Heart left ventricle (tissue), 16 donors: ENCODE measurements around the gene LIPC. TPM values are rescaled to one million over a fixed set of nuclear protein-coding genes. Genes with fewer than 3 reads are reported as not detected.

Experiments
- ATAC-seq, 4 donors: fragments of 200-7000 bp; cut with Tn5 transposase; one replicate each; pipeline ENCODE4 v1.9.1; 2020 to 2022; ENCODE audit warnings: moderate library complexity in 4 of 4, mild to moderate bottlenecking in 3 of 4, moderate number of reproducible peaks in 1 of 4
- DNase-seq, 5 donors: peaks; one replicate each; pipeline ENCODE4 v3.0.0-alpha.2; 2020
- H3K27ac ChIP-seq, 12 donors: fragments of 200-600 bp; sonication (generic) in 4 of 12; one replicate each; pipeline versions ENCODE4 v1.5.0 to v1.8.0; 2016 to 2022; ENCODE audit warnings: mild to moderate bottlenecking in 2 of 12
- H3K27me3 ChIP-seq, 9 donors: fragments of 200-600 bp; sonication (generic) in 2 of 9; one replicate each; pipeline versions ENCODE4 v1.5.1 to v1.8.0; 2016 to 2022; ENCODE audit warnings: mild to moderate bottlenecking in 3 of 9
- H3K36me3 ChIP-seq, 9 donors: fragments of 200-600 bp; sonication (generic) in 2 of 9; one replicate each; pipeline versions ENCODE4 v1.5.0 to v1.8.0; 2018 to 2022; ENCODE audit warnings: mild to moderate bottlenecking in 2 of 9
- H3K4me1 ChIP-seq, 12 donors: fragments of 200-600 bp; sonication (generic) in 4 of 12; one replicate each; pipeline versions ENCODE4 v1.5.0 to v1.8.0; 2016 to 2022; ENCODE audit warnings: mild to moderate bottlenecking in 3 of 12
- H3K4me3 ChIP-seq, 12 donors: fragments of 200-600 bp; sonication (generic) in 4 of 12; one replicate each; pipeline versions ENCODE4 v1.5.0 to v1.8.0; 2017 to 2022; ENCODE audit warnings: mild to moderate bottlenecking in 9 of 12, moderate library complexity in 4 of 12
- H3K9me3 ChIP-seq, 12 donors: fragments of 200-600 bp; sonication (generic) in 4 of 12; one replicate each; pipeline versions ENCODE4 v1.5.0 to v1.8.0; 2016 to 2022; ENCODE audit warnings: mild to moderate bottlenecking in 1 of 12
- POLR2A ChIP-seq, 2 donors: fragments of 450-650 bp; IDR thresholded peaks; one replicate each; pipeline ENCODE4 v1.6.1; 2017; ENCODE audit warnings: antibody characterized with exemption in 2 of 2, mild to moderate bottlenecking in 2 of 2, moderate library complexity in 2 of 2
- WGBS, 4 donors: extraction: QIAGEN DNeasy Blood & Tissue Kit in 2 of 4; methylation state at CpG; one replicate each; pipeline versions ENCODE4 v1.1.5 to v1.1.7; 2013 to 2018; 5-methylcytosine and 5-hydroxymethylcytosine counted together
- intact Hi-C, 10 donors: fragments of 100-400 bp; cut with DNase I; formaldehyde crosslinking; loops; one replicate each; pipeline versions ENCODE4 v1.11.1 to v1.14.2; 2022
- polyA plus RNA-seq, 2 donors: library from polyadenylated mRNA; stranded (reverse); fragments of 200-250 nt; gene quantifications; one replicate each; pipeline ENCODE4 v1.2.3, GENCODE V29; 2013
- total RNA-seq, 9 donors: library from RNA; depleted of rRNA in 2 of 9; stranded (reverse); fragments of >200 nt in 2 of 9; fragmentation: NEBNext Ultra II Directional in 3 of 9; extraction: Animal tissue kit (Norgen Biotek cat#: 25700) in 3 of 9; gene quantifications; one replicate each; pipeline versions ENCODE4 v1.1.0 to v1.2.4, GENCODE V29; 2016 to 2023
- TF ChIP-seq, protein P1 (sequence below), 12 donors: fragments of 200-600 bp; sonication (generic) in 4 of 12; IDR thresholded peaks; one replicate each; pipeline versions ENCODE4 v1.5.0 to v1.8.0; 2018 to 2022; ENCODE audit warnings: antibody characterized with exemption in 12 of 12, mild to moderate bottlenecking in 5 of 12
- donor health status: ischemic (EF 13 %, LVEDD 7.1; RV severe dilation, severe dysfunction).
- donor health status: healthy with polysubstance abuse.
- donor health status: DM: no; HTN: yes; CAD: no.
- donor health status: DM: no; HTN: no; CAD: no.
- donor health status: ischemic (EF 25% LVEDD 6.9; RV normal size, moderate dysfunction).
- donor health status: ischemic (EF 25% LVEDD 5.7; RV mildly dilated, moderate dysfunction).
- donor health status: healthy.
- donor health status: DM: yes; HTN: yes; CAD: no.
- donor health status: ischemic (EF 35%, LVEDD 5.7; RV mildly dilated, moderate dysfunction).
- donor health status: nonischemic (EF 11% LVEDD 7.7; RV severe dilation, severe dysfunction).
- donor health status: DM: yes; HTN: yes; CAD: no.
- donor health status: PGD.
- donor health status: ischemic (EF 29% LVEDD 5.4; RV normal size, mild dysfunction).
- donor health status: nonischemic (EF 23%, LVEDD 6.1; RV moderate dilation, normal function).

The LIPC gene
- total and polyA plus RNA-seq, 11 donors: 0.10 to 1.4 (median 0.55) TPM; not detected in 1

DNA sequence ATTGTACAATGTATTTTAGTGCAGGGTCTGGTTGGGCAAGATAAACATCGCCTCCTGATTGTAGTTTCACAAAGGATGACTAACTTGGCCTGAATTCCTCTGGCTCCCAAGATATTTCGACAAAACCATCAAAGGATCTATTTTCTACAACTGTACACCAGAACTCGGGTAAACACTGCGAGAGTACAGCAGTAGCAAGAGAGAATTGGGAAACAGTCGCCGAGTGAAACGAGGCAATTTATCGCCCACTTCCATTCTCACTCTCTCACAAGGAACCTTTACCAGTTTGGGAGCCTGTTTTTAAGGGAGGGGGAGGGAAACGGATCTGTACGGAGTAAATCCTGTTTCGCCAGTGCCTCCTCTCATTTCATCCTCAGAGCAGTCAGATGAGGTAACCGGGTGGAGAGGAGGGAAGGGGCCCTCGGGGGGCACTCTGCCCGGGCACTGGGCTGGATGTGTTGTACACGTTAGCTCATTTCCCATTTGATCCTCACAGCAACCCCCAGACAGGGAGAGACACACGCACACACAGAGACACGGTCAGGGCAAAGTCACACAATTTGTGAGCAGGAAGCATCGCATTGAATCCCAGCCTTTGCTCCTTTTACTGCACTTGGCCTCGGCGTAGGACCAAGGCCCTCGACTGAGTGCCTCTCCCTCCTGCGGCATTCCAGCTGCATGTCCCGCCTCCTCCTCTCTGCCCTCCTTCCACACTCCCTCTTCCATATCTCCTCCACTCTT, 120.1 kb downstream of the LIPC start:
- peak overlapping the region in 3 of 12 donors; percentile 12 to 34 (median 29) for H3K27ac ChIP-seq

DNA sequence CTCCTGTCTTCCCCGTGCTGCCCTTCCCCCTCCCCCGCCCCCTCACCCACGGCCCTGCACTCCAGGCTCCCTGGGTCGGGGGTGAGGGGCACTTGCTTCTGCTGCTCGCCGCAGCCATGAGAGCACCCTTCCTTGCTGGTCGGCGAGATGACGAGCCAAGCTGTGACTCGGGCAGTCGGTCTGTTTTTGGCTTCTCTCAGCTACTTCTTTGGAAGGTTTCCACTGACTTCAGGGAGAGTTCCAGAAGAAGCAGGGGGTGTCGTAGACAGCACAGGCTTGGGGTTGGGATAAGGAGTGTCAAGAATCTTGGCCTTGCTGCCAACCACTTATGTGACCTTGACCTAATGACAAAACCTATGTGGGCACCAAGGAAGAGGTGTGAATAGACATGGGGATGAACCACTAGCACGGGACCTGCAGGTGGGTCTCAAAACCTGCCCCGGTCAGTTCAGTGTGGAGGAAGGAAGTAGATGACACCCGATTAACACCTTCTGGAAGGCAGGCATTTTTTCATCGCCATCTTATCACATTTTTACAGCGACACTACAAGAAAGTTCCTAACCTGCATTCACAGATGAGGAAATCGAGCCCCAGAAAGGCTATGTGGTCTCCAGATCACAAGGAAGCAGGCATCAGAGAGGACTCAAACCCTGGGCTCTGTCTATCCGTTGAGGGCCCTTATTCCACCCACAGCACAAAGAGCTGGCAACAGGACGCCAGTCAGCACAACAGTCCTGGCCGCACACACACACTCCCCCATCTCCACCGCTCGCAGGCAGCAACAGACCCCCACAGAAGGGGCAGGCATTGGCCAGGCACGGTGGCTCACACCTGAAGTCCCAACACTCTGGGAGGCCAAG, 120.9 kb downstream of the LIPC start:
- Histone ChIP-seq H3K36me3 (no peaks in the 10 kb centered on the region), H3K27me3 (no peaks in the 10 kb centered on the region), H3K27ac (peak overlapping the region in 2 of 12 donors; percentile 29 to 34), H3K9me3 (no peaks in the 10 kb centered on the region), H3K4me3 (peak overlapping the region in 7 of 12 donors; percentile 8 to 38 (median 31)), H3K4me1 (peaks cover 0 to 24% (median 10%) of the 10 kb centered on the region in 12 donors)
- WGBS, 4 donors: 79 to 83% (median 81%) methylated on average over 24 of the region's 24 CpGs
- no peak for DNase-seq
- no peak for TF ChIP-seq POLR2A (IDR thresholded peaks at IDR 0.05)
- TF ChIP-seq, protein P1, sequence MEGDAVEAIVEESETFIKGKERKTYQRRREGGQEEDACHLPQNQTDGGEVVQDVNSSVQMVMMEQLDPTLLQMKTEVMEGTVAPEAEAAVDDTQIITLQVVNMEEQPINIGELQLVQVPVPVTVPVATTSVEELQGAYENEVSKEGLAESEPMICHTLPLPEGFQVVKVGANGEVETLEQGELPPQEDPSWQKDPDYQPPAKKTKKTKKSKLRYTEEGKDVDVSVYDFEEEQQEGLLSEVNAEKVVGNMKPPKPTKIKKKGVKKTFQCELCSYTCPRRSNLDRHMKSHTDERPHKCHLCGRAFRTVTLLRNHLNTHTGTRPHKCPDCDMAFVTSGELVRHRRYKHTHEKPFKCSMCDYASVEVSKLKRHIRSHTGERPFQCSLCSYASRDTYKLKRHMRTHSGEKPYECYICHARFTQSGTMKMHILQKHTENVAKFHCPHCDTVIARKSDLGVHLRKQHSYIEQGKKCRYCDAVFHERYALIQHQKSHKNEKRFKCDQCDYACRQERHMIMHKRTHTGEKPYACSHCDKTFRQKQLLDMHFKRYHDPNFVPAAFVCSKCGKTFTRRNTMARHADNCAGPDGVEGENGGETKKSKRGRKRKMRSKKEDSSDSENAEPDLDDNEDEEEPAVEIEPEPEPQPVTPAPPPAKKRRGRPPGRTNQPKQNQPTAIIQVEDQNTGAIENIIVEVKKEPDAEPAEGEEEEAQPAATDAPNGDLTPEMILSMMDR (IDR thresholded peaks at IDR 0.05): no peak
- ATAC-seq: peak in 1 of 4 donors; percentile 3
- intact Hi-C loops: no loop called here

More for the DNA sequence above, 120.1 kb downstream of the LIPC start:
- no peak for TF ChIP-seq POLR2A (IDR thresholded peaks at IDR 0.05)
- TF ChIP-seq, protein P1 (IDR thresholded peaks at IDR 0.05): no peak
- WGBS, 4 donors: 64 to 70% (median 69%) methylated on average over 23 of the region's 23 CpGs
- Histone ChIP-seq H3K27me3 (no peaks in the 10 kb centered on the region), H3K4me3 (peak overlapping the region in 7 of 12 donors; percentile 8 to 38 (median 31)), H3K9me3 (no peaks in the 10 kb centered on the region), H3K36me3 (no peaks in the 10 kb centered on the region), H3K4me1 (peaks cover 0 to 32% (median 14%) of the 10 kb centered on the region in 12 donors)
- intact Hi-C loops: no loop called here
- DNase-seq (no peak), ATAC-seq (peak in 1 of 4 donors; percentile 22)

DNA sequence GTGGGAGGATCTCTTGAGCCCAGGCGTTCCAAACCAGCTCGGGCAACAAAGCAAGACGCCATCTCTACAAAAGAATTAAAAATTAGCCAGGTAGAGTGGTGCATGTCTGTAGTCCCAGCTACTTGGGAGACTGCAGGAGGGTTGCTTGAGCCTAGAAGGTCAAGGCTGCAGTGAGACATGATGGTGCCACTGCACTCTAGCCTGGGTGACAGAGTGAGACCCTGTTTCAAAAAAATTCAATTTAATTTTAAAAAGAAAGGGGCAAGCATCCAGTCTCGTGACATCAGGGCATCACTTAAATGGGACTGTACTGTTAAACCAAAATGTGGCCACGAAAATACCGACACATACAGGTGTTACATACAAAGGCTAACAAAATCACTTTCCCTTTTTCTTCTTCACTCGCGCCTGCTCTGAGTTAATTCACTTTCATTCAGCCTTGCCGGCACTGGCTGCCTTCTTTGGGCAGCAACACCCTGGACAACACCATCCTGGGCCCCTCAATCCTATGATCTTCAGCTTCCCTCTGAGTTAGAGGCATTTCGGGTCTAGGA, 121.7 kb downstream of the LIPC start:
- Histone ChIP-seq H3K4me1 (peaks cover 0 to 20% (median 7%) of the 10 kb centered on the region in 12 donors), H3K27ac (no peak overlapping the region), H3K27me3 (no peaks in the 10 kb centered on the region), H3K36me3 (no peaks in the 10 kb centered on the region), H3K9me3 (no peaks in the 10 kb centered on the region), H3K4me3 (no peak overlapping the region)
- DNase-seq: no peak
- no peak for ATAC-seq
- intact Hi-C loops: no loop called here
- TF ChIP-seq POLR2A (IDR thresholded peaks at IDR 0.05): no peak
- TF ChIP-seq, protein P1 (IDR thresholded peaks at IDR 0.05): no peak
- WGBS, 4 donors: 91 to 95% (median 94%) methylated on average over 10 of the region's 10 CpGs

DNA sequence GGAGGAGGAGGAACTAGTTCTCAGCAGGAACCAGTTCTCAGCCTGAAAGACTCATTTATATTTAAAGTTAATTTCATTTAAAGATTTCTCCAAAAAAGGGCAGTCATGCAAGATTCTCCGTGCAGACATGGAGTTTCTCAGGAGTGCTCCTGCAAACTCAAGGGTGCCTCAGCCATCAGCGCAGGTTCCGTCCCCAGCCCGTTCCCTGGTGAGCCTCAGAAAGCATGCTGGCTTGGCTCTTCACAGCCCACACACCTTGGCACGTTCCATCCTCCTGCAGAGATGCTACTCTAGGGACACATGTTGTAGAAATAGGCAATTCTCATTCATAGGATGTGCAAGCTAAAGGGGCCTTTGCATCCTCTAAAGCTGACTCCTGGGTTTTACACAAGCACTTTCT, 123.0 kb downstream of the LIPC start:
- Histone ChIP-seq H3K4me3 (no peak overlapping the region), H3K27ac (no peak overlapping the region), H3K9me3 (no peaks in the 10 kb centered on the region), H3K27me3 (no peaks in the 10 kb centered on the region), H3K4me1 (peaks cover 0 to 19% (median 3%) of the 10 kb centered on the region in 12 donors), H3K36me3 (no peaks in the 10 kb centered on the region)
- ATAC-seq (no peak), DNase-seq (no peak)
- intact Hi-C loops: no loop called here
- WGBS, 4 donors: 75 to 94% (median 86%) methylated on average over 5 of the region's 5 CpGs
- TF ChIP-seq, protein P1 (IDR thresholded peaks at IDR 0.05): no peak
- TF ChIP-seq POLR2A (IDR thresholded peaks at IDR 0.05): no peak
